HAP-1 (cell line): ENCODE results near the gene HNRNPK.
"Not testable (repeated sequence)": the region's sequence is repeated elsewhere in the genome, so short reads cannot be mapped to it uniquely, and the experiment has no call there.

Experiments
- DNase-seq, 2 experiments: peaks; one replicate each; pipeline ENCODE4 v3.0.0-alpha.2; 2016 to 2020; ENCODE audit warnings: low spot score in 2 of 2
- H3K27me3 ChIP-seq: fragments of 250-450 bp; sonication (Bioruptor Pico); 2 replicates; pipeline ENCODE4 v1.5.1; 2020; ENCODE audit warnings: low read depth, mild to moderate bottlenecking, moderate library complexity
- H3K36me3 ChIP-seq: fragments of 250-450 bp; sonication (Bioruptor Pico); replicated peaks from 2 replicates; pipeline ENCODE4 v1.5.1; 2020; ENCODE audit warnings: mild to moderate bottlenecking
- H3K4me1 ChIP-seq: fragments of 250-450 bp; sonication (Bioruptor Pico); 2 replicates; pipeline ENCODE4 v1.5.1; 2020; ENCODE audit warnings: mild to moderate bottlenecking
- H3K4me3 ChIP-seq: fragments of 250-450 bp; sonication (Bioruptor Pico); 2 replicates; pipeline ENCODE4 v1.5.1; 2020; ENCODE audit warnings: mild to moderate bottlenecking, moderate library complexity
- H3K9me3 ChIP-seq: fragments of 250-450 bp; sonication (Bioruptor Pico); 2 replicates; pipeline ENCODE4 v1.5.1; 2020; ENCODE audit warnings: mild to moderate bottlenecking, moderate library complexity
- in situ Hi-C: fragments of 300-500 bp; cut with MboI; formaldehyde crosslinking; loops from 3 replicates; pipeline ENCODE4 v1.14.3; 2020; ENCODE audit warnings: low sequenced_read_pairs, inconsistent platforms, mixed read lengths

HNRNPK gene

GRCh38 chr9:83966209-83966582, 13.8 kb downstream of the HNRNPK start:
- H3K4me1 ChIP-seq = peaks cover 3% of the 10 kb centered on the region; the same call in 1 of the 2 replicates
- in situ Hi-C loops = no loop called here
- peaks cover 48% of the 10 kb centered on the region for H3K36me3 ChIP-seq
- no peaks in the 10 kb centered on the region for H3K9me3 ChIP-seq
- no peaks in the 10 kb centered on the region for H3K27me3 ChIP-seq
- DNase-seq = no peak
- no peak overlapping the region for H3K4me3 ChIP-seq

- DNase-seq = no peak
- Histone ChIP-seq H3K4me3 (no peak overlapping the region), H3K9me3 (no peaks in the 10 kb centered on the region), H3K27me3 (no peaks in the 10 kb centered on the region), H3K36me3 (peaks cover 42% of the 10 kb centered on the region), H3K4me1 (peaks cover 3% of the 10 kb centered on the region; the same call in 1 of the 2 replicates)
- in situ Hi-C loops = no loop called here
Measured at GRCh38 chr9:83965350-83966208, 14.4 kb downstream of the HNRNPK start.

DNA sequence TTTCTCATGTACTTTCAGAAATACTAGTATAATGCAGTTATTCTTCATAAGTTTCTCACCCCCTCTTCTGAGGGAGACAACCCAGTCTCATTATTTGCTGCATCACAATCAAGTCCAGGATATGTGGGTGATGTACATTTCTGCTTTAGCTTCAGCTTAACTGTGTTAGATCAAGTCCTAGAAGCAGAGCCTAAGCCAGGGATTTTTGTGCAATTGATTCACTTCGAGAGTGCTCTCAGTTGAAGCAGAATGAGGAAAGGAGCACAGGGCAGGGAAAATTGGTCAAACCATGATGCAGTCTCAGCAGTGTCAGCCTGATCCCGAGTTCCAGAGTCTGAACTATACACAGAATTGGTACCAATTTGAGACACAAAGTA, 15.1 kb downstream of the HNRNPK start:
- Histone ChIP-seq H3K4me3 (no peak overlapping the region), H3K36me3 (peaks cover 35% of the 10 kb centered on the region), H3K4me1 (peaks cover 3% of the 10 kb centered on the region; the same call in 1 of the 2 replicates), H3K9me3 (no peaks in the 10 kb centered on the region), H3K27me3 (no peaks in the 10 kb centered on the region)
- in situ Hi-C loops = no loop called here
- DNase-seq = no peak

GRCh38 chr9:83962165-83962564, 17.9 kb downstream of the HNRNPK start:
- H3K4me3 ChIP-seq = no peak overlapping the region
- H3K27me3 ChIP-seq = no peaks in the 10 kb centered on the region
- no peak for DNase-seq
- no peaks in the 10 kb centered on the region for H3K9me3 ChIP-seq
- in situ Hi-C loops = no loop called here
- peaks cover 3% of the 10 kb centered on the region; the same call in 1 of the 2 replicates for H3K4me1 ChIP-seq
- peaks cover 10% of the 10 kb centered on the region for H3K36me3 ChIP-seq

- Histone ChIP-seq H3K9me3 (no peaks in the 10 kb centered on the region), H3K4me1 (peaks cover 3% of the 10 kb centered on the region; the same call in 1 of the 2 replicates), H3K4me3 (no peak overlapping the region), H3K36me3 (no peaks in the 10 kb centered on the region), H3K27me3 (0 out of 2 replicates have a peak, but pooled peaks cover 3% of the 10 kb centered on the region)
- DNase-seq = no peak
- in situ Hi-C loops = no loop called here
Measured at GRCh38 chr9:83960991-83961390, 19.0 kb downstream of the HNRNPK start.

DNA sequence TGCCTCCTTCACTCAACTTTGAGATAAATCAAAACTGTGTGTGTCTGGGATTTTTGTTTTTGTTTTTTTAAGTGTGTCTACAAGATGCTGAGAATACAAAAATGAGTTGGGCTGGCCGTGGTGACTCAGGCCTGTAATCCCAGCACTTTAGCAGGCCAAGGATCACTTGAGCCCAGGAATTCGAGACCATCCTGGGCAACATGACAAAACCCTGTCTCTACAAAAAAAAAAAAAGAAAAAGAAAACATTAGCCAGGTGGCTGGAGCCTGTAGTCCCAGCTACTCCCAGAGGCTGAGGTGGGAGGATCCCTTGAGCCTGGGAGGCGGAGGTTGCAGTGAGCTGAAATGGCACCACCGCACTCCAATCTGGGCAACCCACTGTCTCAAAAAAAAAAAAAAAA, 21.0 kb downstream of the HNRNPK start:
- in situ Hi-C loops = no loop called here
- DNase-seq = no peak
- H3K4me1 ChIP-seq = peaks cover 3% of the 10 kb centered on the region; the same call in 1 of the 2 replicates

DNA sequence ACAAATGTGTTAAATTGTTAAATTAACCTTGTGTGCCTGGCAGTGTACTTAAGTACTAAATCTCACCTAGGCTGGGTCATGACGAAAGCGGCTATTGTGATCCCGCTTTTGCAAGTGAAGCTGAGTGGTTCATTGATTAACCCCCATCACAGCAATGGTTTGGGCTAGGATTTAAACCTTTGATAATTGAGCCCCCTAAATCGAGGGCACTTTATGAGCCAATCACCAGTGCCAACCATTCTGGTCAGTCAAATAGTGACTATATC, 22.8 kb downstream of the HNRNPK start:
- no peaks in the 10 kb centered on the region for H3K36me3 ChIP-seq
- H3K4me1 ChIP-seq = no peaks in the 10 kb centered on the region; the same call in 1 of the 2 replicates
- DNase-seq = no peak
- in situ Hi-C loops = no loop called here
- no peak overlapping the region for H3K4me3 ChIP-seq
- H3K9me3 ChIP-seq = no peaks in the 10 kb centered on the region
- H3K27me3 ChIP-seq = 0 out of 2 replicates have a peak, but pooled peaks cover 8% of the 10 kb centered on the region

More for the DNA sequence above, 21.0 kb downstream of the HNRNPK start:
- Histone ChIP-seq H3K4me3 (no peak overlapping the region), H3K36me3 (no peaks in the 10 kb centered on the region), H3K27me3 (0 out of 2 replicates have a peak, but pooled peaks cover 8% of the 10 kb centered on the region), H3K9me3 (no peaks in the 10 kb centered on the region)

DNA sequence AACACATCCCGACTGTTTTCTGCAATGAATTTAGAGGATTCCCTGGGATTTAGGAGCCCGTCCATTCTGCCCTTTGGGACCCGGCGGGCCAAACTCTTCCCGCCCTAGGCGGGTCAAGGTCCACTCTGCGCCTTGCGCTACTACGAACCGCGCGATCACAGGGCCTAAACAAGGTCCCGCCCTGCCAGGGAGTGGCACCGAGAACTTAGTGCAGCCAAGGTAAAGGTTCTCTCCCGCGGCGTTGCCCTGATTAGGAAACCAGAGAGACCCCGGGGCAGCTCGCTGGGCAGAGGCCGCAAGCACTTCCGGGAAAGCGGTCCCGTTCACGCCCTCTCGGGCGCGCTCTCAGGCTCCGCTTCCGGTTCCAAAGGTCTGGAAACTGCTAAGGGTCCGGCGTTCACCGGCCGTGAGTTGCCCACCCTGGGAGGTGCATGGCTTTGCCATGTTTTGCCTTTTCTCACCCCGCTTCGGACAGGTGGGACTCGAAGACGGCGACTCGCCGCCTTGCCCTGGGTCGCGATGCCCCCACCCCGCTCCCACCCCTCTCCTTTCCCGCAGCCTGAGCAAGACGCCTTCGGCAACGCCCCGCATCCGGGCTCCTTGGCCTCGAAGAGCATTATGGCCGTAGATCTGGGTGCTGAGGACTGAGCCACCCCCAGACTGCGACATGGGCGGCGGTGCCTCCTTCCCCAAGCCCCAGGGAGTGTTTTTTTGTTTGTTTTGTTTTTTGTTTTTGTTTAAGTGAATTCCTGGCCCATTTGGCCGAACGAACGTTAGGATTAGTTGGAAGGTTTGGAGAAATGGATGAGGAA, 23.4 kb downstream of the HNRNPK start:
- DNase-seq = no peak
- no peak overlapping the region for H3K4me3 ChIP-seq
- H3K36me3 ChIP-seq = no peaks in the 10 kb centered on the region
- H3K9me3 ChIP-seq = no peaks in the 10 kb centered on the region
- H3K4me1 ChIP-seq = no peaks in the 10 kb centered on the region
- in situ Hi-C loops = no loop called here
- 0 out of 2 replicates have a peak, but pooled peaks cover 8% of the 10 kb centered on the region for H3K27me3 ChIP-seq

DNA sequence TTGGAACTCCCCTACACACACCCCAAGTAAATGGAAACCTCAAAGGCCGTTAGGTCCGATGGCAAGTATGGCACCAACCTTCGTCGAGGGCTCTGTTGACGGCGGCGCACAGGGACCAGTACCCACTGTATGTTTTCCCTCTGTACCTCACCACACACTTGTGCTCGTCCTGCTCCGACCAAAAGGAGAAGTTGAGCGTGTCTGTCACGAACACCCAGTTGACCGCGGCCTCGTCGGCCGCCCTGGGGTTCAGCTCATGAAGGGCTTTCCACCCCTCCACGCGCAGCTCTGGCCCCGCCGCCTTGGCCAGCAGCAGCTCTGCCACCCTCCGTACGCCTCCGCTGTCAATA, 24.0 kb downstream of the HNRNPK start:
- Histone ChIP-seq H3K4me3 (no peak overlapping the region), H3K4me1 (no peaks in the 10 kb centered on the region), H3K36me3 (no peaks in the 10 kb centered on the region), H3K27me3 (0 out of 2 replicates have a peak, but pooled peaks cover 8% of the 10 kb centered on the region), H3K9me3 (no peaks in the 10 kb centered on the region)
- in situ Hi-C loops = no loop called here
- DNase-seq = no peak

GRCh38 chr9:83948096-83948495, 31.9 kb downstream of the HNRNPK start:
- H3K36me3 ChIP-seq, DNase-seq, H3K27me3 ChIP-seq, in situ Hi-C loops, H3K4me3 ChIP-seq, H3K9me3 ChIP-seq, H3K4me1 ChIP-seq: not testable (repeated sequence)

GRCh38 chr9:83940590-83941303, 39.3 kb downstream of the HNRNPK start:
- in situ Hi-C loops = no loop called here
- Histone ChIP-seq H3K4me1 (no peaks in the 10 kb centered on the region), H3K36me3 (no peaks in the 10 kb centered on the region), H3K27me3 (no peaks in the 10 kb centered on the region), H3K4me3 (no peak overlapping the region), H3K9me3 (no peaks in the 10 kb centered on the region)
- no peak for DNase-seq

- Histone ChIP-seq H3K36me3 (no peaks in the 10 kb centered on the region), H3K9me3 (no peaks in the 10 kb centered on the region), H3K4me3 (no peak overlapping the region), H3K27me3 (no peaks in the 10 kb centered on the region), H3K4me1 (peaks cover 6% of the 10 kb centered on the region)
- in situ Hi-C loops = loop anchor here (5.0 kb wide), 2 partner anchors 324 to 379 kb away; no protein-coding TSS in a partner anchor
- peak; percentile 35 to 66 for DNase-seq
Measured at GRCh38 chr9:83937861-83938455, 42.1 kb downstream of the HNRNPK start.

DNA sequence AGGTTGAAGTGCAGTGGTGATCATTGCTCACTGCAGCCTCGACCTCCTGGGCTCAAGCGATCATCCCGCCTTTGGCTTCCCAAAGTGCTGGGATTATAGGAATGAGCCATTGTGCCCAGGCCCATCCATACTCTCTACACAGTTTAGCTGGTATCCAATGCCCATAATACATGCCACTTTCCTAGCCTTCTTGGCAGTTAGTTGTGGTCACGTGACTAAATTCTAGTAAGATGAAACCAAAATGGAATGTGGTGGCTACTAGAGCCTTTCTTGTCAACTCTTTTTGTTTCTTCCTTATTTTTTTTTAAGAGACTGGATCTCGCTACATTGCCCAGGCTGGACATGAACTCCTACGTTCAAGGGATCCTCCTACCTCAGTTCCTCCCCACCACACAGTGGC, 43.5 kb downstream of the HNRNPK start:
- Histone ChIP-seq H3K27me3 (no peaks in the 10 kb centered on the region), H3K4me1 (peaks cover 6% of the 10 kb centered on the region), H3K36me3 (no peaks in the 10 kb centered on the region), H3K4me3 (no peak overlapping the region), H3K9me3 (no peaks in the 10 kb centered on the region)
- in situ Hi-C loops = loop anchor here (5.0 kb wide), 2 partner anchors 326 to 381 kb away; no protein-coding TSS in a partner anchor
- DNase-seq = no peak
